ACC112 (cell line): ENCODE measurements around the gene EZH2.

ENCODE experiments used
- H2AFZ ChIP-seq: fragments of 200-600 bp; sonication (generic); one replicate; pipeline ENCODE4 v1.6.0; 2017; ENCODE audit warnings: antibody characterized with exemption, low read length; ENCODE audit not compliant: unreplicated experiment
- H3K27ac ChIP-seq: fragments of 200-600 bp; sonication (generic); 2 replicates; pipeline ENCODE4 v1.5.1; 2014; ENCODE audit warnings: low read depth, mild to moderate bottlenecking, antibody characterized with exemption, low read length, moderate library complexity
- H3K27me3 ChIP-seq: fragments of 200-600 bp; sonication (generic); 2 replicates; pipeline ENCODE4 v1.6.1; 2014; ENCODE audit warnings: mild to moderate bottlenecking, antibody characterized with exemption, low read length, moderate library complexity, mixed read lengths; ENCODE audit not compliant: insufficient read depth
- H3K36me3 ChIP-seq: fragments of 200-600 bp; sonication (generic); 2 replicates; pipeline ENCODE4 v1.6.1; 2016; ENCODE audit warnings: mild to moderate bottlenecking, antibody characterized with exemption, low read length, moderate library complexity, mixed read lengths; ENCODE audit not compliant: insufficient read depth
- H3K4me1 ChIP-seq: fragments of 200-600 bp; sonication (generic); one replicate; pipeline ENCODE4 v1.6.1; 2016; ENCODE audit warnings: low read length, mixed read lengths; ENCODE audit not compliant: insufficient read depth, unreplicated experiment, control insufficient read depth
- H3K4me3 ChIP-seq: fragments of 200-600 bp; sonication (generic); 2 replicates; pipeline ENCODE4 v1.5.1; 2014; ENCODE audit warnings: mild to moderate bottlenecking, low read depth, low read length
- H3K79me2 ChIP-seq: fragments of 200-600 bp; sonication (generic); one replicate; pipeline ENCODE4 v1.6.0; 2016; ENCODE audit warnings: low read length; ENCODE audit not compliant: control insufficient read depth, unreplicated experiment, insufficient read depth

The EZH2 gene

DNA sequence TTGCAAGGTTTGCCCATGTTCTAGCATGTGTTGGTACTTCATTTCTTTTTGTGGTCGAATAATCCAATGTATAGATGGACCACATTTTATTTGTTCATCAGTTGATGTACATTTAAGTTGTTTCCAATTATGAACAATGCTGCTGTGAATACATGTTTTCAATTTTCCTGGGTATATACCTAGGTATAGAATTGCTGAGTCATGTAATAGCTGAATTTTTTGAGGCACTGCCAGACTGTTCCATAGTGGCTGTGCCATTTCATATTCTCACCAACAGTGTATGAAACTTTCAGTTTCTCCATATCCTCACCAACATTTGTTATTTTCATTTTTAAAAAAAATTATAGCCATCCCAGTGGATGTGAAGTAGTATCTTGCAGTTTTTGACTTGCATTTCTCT is 90.5 kb downstream of the EZH2 start:
- peaks cover 50% of the 10 kb centered on the region for H3K36me3 ChIP-seq
- no peaks in the 10 kb centered on the region for H3K4me1 ChIP-seq

GRCh38 chr7:148791546-148791945 is 92.5 kb downstream of the EZH2 start:
- H3K27ac ChIP-seq = no peak overlapping the region
- no peaks in the 10 kb centered on the region for H3K79me2 ChIP-seq
- H3K4me3 ChIP-seq = no peak overlapping the region
- no peaks in the 10 kb centered on the region for H3K4me1 ChIP-seq
- H3K27me3 ChIP-seq = no peaks in the 10 kb centered on the region
- peaks cover 44% of the 10 kb centered on the region for H3K36me3 ChIP-seq
- no peak overlapping the region for H2AFZ ChIP-seq

More for the DNA sequence above, 90.5 kb downstream of the EZH2 start:
- no peak overlapping the region for H2AFZ ChIP-seq
- H3K79me2 ChIP-seq = no peaks in the 10 kb centered on the region
- no peak overlapping the region for H3K4me3 ChIP-seq
- peak overlapping the region; percentile 15; the same call in 1 of the 2 replicates for H3K27ac ChIP-seq
- H3K27me3 ChIP-seq = no peaks in the 10 kb centered on the region

DNA sequence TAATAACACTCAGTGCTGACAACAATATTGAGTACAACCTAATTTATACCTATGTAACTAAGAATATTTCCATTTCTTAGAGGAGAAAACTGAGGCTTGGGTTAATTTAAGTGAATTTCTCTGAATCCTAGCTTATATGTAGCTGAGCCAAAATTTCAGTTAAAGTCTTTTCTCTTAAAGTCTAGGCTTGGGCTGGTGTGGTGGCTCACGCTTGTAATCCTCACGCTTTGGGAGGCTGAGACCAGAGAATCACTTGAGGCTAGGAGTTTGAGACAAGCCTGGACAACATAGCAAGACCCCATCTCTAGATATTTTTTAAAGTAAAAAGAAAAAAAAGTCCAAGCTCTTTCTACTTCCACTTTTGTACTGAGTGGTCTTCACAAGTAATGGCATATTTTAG is 93.2 kb downstream of the EZH2 start:
- no peak overlapping the region for H3K27ac ChIP-seq
- no peaks in the 10 kb centered on the region for H3K27me3 ChIP-seq
- peaks cover 39% of the 10 kb centered on the region for H3K36me3 ChIP-seq
- no peak overlapping the region for H2AFZ ChIP-seq
- no peak overlapping the region for H3K4me3 ChIP-seq
- no peaks in the 10 kb centered on the region for H3K4me1 ChIP-seq
- H3K79me2 ChIP-seq = no peaks in the 10 kb centered on the region

- no peaks in the 10 kb centered on the region for H3K4me1 ChIP-seq
- no peak overlapping the region for H3K27ac ChIP-seq
- peaks cover 37% of the 10 kb centered on the region for H3K36me3 ChIP-seq
- H2AFZ ChIP-seq = no peak overlapping the region
- no peak overlapping the region for H3K4me3 ChIP-seq
- no peaks in the 10 kb centered on the region for H3K79me2 ChIP-seq
- H3K27me3 ChIP-seq = no peaks in the 10 kb centered on the region
Measured at GRCh38 chr7:148790131-148790726, 93.9 kb downstream of the EZH2 start.

DNA sequence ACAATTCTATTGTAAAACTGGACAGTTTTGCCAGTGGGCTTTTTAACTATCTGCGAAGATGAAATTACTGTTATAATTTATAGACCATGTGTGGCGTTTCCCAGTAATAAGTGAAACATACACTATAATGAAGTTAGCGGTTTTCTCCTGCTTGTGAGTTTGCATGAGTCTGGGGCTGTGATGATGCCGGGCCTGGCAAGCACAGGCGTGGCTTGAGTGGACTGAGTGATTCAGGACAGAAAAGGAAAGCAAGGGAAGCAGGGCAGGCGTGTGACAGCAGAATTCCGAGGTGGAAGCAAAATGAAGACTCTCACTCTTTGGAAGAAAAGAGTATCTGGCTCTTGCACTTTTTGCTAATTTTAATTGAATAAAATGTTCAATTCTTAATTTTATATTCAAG is 94.9 kb downstream of the EZH2 start:
- Histone ChIP-seq H2AFZ (no peak overlapping the region), H3K27ac (no peak overlapping the region), H3K4me3 (no peak overlapping the region), H3K4me1 (no peaks in the 10 kb centered on the region), H3K27me3 (no peaks in the 10 kb centered on the region), H3K79me2 (no peaks in the 10 kb centered on the region), H3K36me3 (peaks cover 32% of the 10 kb centered on the region)

GRCh38 chr7:148787571-148788295 is 96.4 kb downstream of the EZH2 start:
- H3K27ac ChIP-seq = no peak overlapping the region

GRCh38 chr7:148783801-148784527 is 100.1 kb downstream of the EZH2 start:
- Histone ChIP-seq H3K27ac (no peak overlapping the region), H3K4me1 (no peaks in the 10 kb centered on the region), H3K4me3 (no peak overlapping the region), H3K36me3 (peaks cover 5% of the 10 kb centered on the region; the same call in 1 of the 2 replicates), H2AFZ (no peak overlapping the region), H3K27me3 (no peaks in the 10 kb centered on the region), H3K79me2 (no peaks in the 10 kb centered on the region)

More at GRCh38 chr7:148787571-148788295, 96.4 kb downstream of the EZH2 start:
- Histone ChIP-seq H3K27me3 (no peaks in the 10 kb centered on the region), H3K36me3 (peaks cover 27% of the 10 kb centered on the region), H3K79me2 (no peaks in the 10 kb centered on the region), H3K4me1 (no peaks in the 10 kb centered on the region), H3K4me3 (no peak overlapping the region), H2AFZ (no peak overlapping the region)

DNA sequence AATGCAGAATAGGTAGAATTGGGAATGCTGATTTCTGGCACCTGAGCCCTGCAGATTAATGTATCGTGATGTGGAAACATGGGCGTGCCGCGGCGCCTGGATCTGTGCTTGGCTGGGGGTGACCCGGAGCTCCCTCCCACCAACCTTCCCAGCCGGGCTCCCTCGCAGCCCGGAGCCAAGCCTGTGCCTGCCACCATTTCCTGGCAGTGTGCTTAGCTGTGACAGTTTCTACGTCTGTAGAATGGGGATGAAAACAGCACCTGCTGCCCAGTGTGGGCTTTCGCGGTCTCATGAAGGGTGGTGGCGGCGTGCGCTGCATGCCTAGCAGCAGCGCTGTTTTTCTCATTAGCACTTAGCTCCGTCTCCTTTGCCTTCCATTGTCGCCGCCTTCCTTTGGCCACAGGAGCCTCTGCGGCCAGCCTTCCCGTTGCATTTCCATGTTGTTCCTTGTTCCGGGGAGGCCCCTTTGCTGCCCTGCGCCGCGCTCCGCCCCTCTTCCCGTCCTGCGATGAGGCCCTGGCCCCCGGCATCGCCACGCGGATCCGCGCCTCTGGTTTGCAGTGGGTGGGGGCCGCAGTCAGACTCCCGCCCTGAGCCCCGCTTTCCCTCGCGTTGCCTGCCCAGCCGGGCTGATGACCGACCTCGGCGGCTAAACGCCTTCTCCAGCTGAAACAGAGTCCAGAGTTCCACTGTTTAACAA is 101.2 kb downstream of the EZH2 start:
- no peak overlapping the region for H3K27ac ChIP-seq
- peaks cover 4% of the 10 kb centered on the region for H3K79me2 ChIP-seq
- H3K4me3 ChIP-seq = no peak overlapping the region
- no peaks in the 10 kb centered on the region for H3K27me3 ChIP-seq
- no peaks in the 10 kb centered on the region for H3K4me1 ChIP-seq
- H3K36me3 ChIP-seq = peaks cover 10% of the 10 kb centered on the region; the same call in 1 of the 2 replicates
- H2AFZ ChIP-seq = no peak overlapping the region

DNA sequence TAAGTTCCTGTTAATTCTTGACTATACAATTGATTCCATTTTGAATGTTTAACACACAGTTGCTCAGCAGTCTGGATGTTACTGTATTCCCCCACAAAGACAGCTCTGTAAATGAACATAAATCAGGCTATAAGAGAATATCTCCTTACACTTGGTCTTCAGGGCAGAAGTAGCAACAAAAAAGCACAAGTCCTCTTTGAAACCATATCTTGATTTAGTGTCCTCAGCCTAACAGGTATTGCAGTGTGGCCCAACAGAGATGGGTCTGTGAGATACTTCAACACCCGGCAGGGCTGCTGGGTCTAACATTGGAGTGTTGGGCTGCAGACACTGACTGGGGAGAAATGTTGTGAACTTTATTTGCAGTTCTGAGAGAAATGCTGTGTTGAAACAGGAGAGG is 109.6 kb downstream of the EZH2 start:
- H3K4me1 ChIP-seq = peaks cover 16% of the 10 kb centered on the region
- H3K27ac ChIP-seq = no peak overlapping the region
- H3K36me3 ChIP-seq = peaks cover 22% of the 10 kb centered on the region

DNA sequence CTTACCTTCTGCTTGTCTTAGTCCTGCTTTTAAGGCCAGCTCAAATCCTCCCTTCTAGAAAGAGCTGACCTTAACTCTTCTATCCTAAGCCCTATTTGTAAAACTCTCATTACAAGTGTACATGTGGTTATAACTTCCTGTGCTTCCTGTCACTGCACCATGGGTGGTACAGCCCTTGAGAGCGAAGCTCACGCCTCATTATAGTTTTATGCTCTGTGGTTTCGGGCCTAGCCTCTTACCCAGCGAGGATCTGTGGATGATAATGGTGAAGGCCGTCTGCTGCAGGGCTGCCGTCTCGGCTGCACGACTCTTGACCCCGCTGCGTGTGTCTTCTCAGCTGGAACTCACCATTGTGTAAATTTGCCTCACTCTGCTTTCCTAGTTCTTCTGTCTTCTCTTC is 110.8 kb downstream of the EZH2 start:
- H3K4me3 ChIP-seq = no peak overlapping the region
- peaks cover 6% of the 10 kb centered on the region for H3K79me2 ChIP-seq
- no peak overlapping the region for H2AFZ ChIP-seq
- no peaks in the 10 kb centered on the region for H3K27me3 ChIP-seq
- H3K4me1 ChIP-seq = peaks cover 16% of the 10 kb centered on the region
- H3K27ac ChIP-seq = peak overlapping the region; percentile 71
- peaks cover 16% of the 10 kb centered on the region for H3K36me3 ChIP-seq

More for the DNA sequence above, 109.6 kb downstream of the EZH2 start:
- Histone ChIP-seq H2AFZ (no peak overlapping the region), H3K4me3 (no peak overlapping the region), H3K79me2 (peaks cover 8% of the 10 kb centered on the region), H3K27me3 (no peaks in the 10 kb centered on the region)
